GM12878 (cell line): ENCODE measurements around the gene RAC3. TPM values are rescaled to one million over a fixed set of nuclear protein-coding genes. Genes with fewer than 3 reads are reported as not detected.

Experiments
- ATAC-seq: fragments of 200-7000 bp; cut with Tn5 transposase; 3 replicates; pipeline ENCODE4 v1.9.1; 2020; ENCODE audit warnings: mild to moderate bottlenecking, moderate library complexity
- BruUV-seq: library from RNA; stranded (reverse); fragments of 400-500 nt; replicated peaks from 2 replicates; lab custom pipeline; 2021; lab: Mats Ljungman, UMichigan
- CTCF ChIA-PET: fragments of 300-600 bp; sonication (Branson Sonifier 250); formaldehyde crosslinking; extraction: SDS; loops from one replicate; lab custom pipeline; 2021; ENCODE audit warnings: inconsistent platforms; lab: Yijun Ruan, JAX
- POLR2A ChIA-PET: fragments of 350-600 bp; formaldehyde crosslinking; extraction: SDS; loops from one replicate; lab custom pipeline; 2021; ENCODE audit warnings: inconsistent platforms; lab: Charles Lee
- RAD21 ChIA-PET: fragments of 300-600 bp; sonication (Branson Sonifier 250); formaldehyde crosslinking; loops from one replicate; lab custom pipeline; 2023; ENCODE audit warnings: antibody characterized with exemption; ENCODE audit not compliant: unreplicated experiment; lab: Charles Lee
- SMC1A ChIA-PET: fragments of 300-600 bp; sonication (Branson Sonifier 250); formaldehyde crosslinking; loops from one replicate; lab custom pipeline; 2023; ENCODE audit not compliant: unreplicated experiment, uncharacterized antibody; lab: Charles Lee
- DNase-seq: peaks from one replicate; pipeline ENCODE4 v3.0.0-alpha.2; 2011; ENCODE audit warnings: low read depth, low spot score
- FAIRE-seq: peaks from 3 replicates; lab custom pipeline; 2011; peaks lifted over from hg19 to GRCh38; lab: Jason Lieb, UNC
- H2AFZ ChIP-seq: 2 replicates; pipeline ENCODE4 v1.6.0; 2011; ENCODE audit warnings: low read depth, low read length, control low read depth; ENCODE audit not compliant: control insufficient read depth
- H3K27ac ChIP-seq: 2 replicates; pipeline ENCODE4 v1.5.1; 2011; ENCODE audit warnings: control low read depth; ENCODE audit not compliant: control insufficient read depth, insufficient read depth
- H3K27me3 ChIP-seq, 2 experiments: replicated peaks in 1 of 2; 2 replicates each; pipeline versions ENCODE4 v1.6.0 to v1.6.1; 2011; ENCODE audit warnings: low read length in 1 of 2; ENCODE audit not compliant: control insufficient read depth in 2 of 2, insufficient read depth in 2 of 2
- H3K36me3 ChIP-seq, 2 experiments: 2 replicates each; pipeline ENCODE4 v1.5.1; 2011; ENCODE audit warnings: low read length in 1 of 2; ENCODE audit not compliant: control insufficient read depth in 2 of 2, insufficient read depth in 2 of 2
- H3K4me1 ChIP-seq: 2 replicates; pipeline ENCODE4 v1.6.1; 2011; ENCODE audit warnings: mild to moderate bottlenecking, low read length, moderate library complexity, mixed read lengths; ENCODE audit not compliant: control insufficient read depth, insufficient read depth
- H3K4me2 ChIP-seq: 2 replicates; pipeline ENCODE4 v1.6.0; 2011; ENCODE audit warnings: control low read depth; ENCODE audit not compliant: control insufficient read depth, insufficient read depth
- H3K4me3 ChIP-seq: fragments of 200-600 bp; sonication (generic); 2 replicates; pipeline ENCODE4 v1.5.1; 2016
- H3K79me2 ChIP-seq: 2 replicates; pipeline ENCODE4 v1.6.0; 2011; ENCODE audit warnings: low read length; ENCODE audit not compliant: control insufficient read depth, insufficient read depth
- H3K9ac ChIP-seq: 2 replicates; pipeline ENCODE4 v1.8.0; 2011; ENCODE audit warnings: low read length, control low read depth, mixed read lengths; ENCODE audit not compliant: control insufficient read depth, insufficient read depth
- H3K9me3 ChIP-seq: replicated peaks from 3 replicates; pipeline ENCODE4 v1.5.1; 2011; ENCODE audit warnings: mild to moderate bottlenecking, low read length; ENCODE audit not compliant: control insufficient read depth, insufficient read depth
- H4K20me1 ChIP-seq: 2 replicates; pipeline ENCODE4 v1.6.0; 2011; ENCODE audit not compliant: control insufficient read depth, insufficient read depth
- CBFB ChIP-seq: IDR thresholded peaks from 2 replicates; pipeline ENCODE4 v1.6.1; 2016; ENCODE audit warnings: antibody characterized with exemption, low read depth
- HCFC1 ChIP-seq: fragments of 150-350 bp; IDR thresholded peaks from 2 replicates; pipeline ENCODE4 v1.6.1; 2014; ENCODE audit warnings: low read length
- KLF5 ChIP-seq: fragments of 450-650 bp; IDR thresholded peaks from 2 replicates; pipeline ENCODE4 v1.6.1; 2014; ENCODE audit warnings: mild to moderate bottlenecking; ENCODE audit not compliant: partially characterized antibody
- RELB ChIP-seq: fragments of 450-650 bp; IDR thresholded peaks from 2 replicates; pipeline ENCODE4 v1.6.1; 2017; ENCODE audit warnings: low read depth, mild to moderate bottlenecking, moderate library complexity
- RUNX3 ChIP-seq: IDR thresholded peaks from 2 replicates; pipeline ENCODE4 v1.6.1; 2012; ENCODE audit warnings: low read length, inconsistent platforms
- SPI1 ChIP-seq: IDR thresholded peaks from 2 replicates; pipeline ENCODE4 v1.6.1; 2011; ENCODE audit warnings: low read depth, mild to moderate bottlenecking, low read length, moderate library complexity, borderline replicate concordance; ENCODE audit not compliant: insufficient read depth
- SRF ChIP-seq, 2 experiments: IDR thresholded peaks; 2 replicates each; pipeline ENCODE4 v1.6.1; 2011; ENCODE audit warnings: low read depth in 2 of 2, low read length in 2 of 2, mild to moderate bottlenecking in 1 of 2, moderate library complexity in 1 of 2
- ZNF384 ChIP-seq: IDR thresholded peaks from 2 replicates; pipeline ENCODE4 v1.6.1; 2012; ENCODE audit warnings: low read depth, mild to moderate bottlenecking, low read length, improper control_type of control experiment, borderline replicate concordance
- WGBS: methylation state at CpG from one replicate; pipeline ENCODE4 v1.1.6; 2016; ENCODE audit warnings: low lambda C conversion rate; ENCODE audit not compliant: insufficient replicate concordance, insufficient coverage; ENCODE audit errors: missing lambda C conversion rate; 5-methylcytosine and 5-hydroxymethylcytosine counted together
- in situ Hi-C: fragments of 300-500 bp; cut with MboI; formaldehyde crosslinking; loops from 9 replicates; pipeline ENCODE4 v1.14.3; 2018; ENCODE audit warnings: mixed read lengths
- intact Hi-C: fragments of 100-400 bp; cut with micrococcal nuclease; formaldehyde crosslinking; loops from one replicate; pipeline ENCODE4 v1.14.2; 2022; ENCODE audit not compliant: unreplicated experiment
- polyA plus RNA-seq, 11 experiments: library from polyadenylated mRNA; depleted of rRNA in 4 of 11; unstranded in 6 of 11; stranded (reverse) in 5 of 11; fragments of >200 nt; fragmentation: Nextera tagmentation in 4 of 11; fragmentation: Illumina TruSeq in 1 of 11; extraction: Ambion mirVana in 4 of 11; extraction: Trizol in 1 of 11; gene quantifications; 1 replicate in 1 of 11; 2 replicates in 10 of 11; pipeline versions ENCODE4 v1.2.1 to v1.2.3, GENCODE V29; 2011 to 2016; ENCODE audit warnings: inconsistent platforms in 2 of 11, missing spikeins in 2 of 11, low read depth in 1 of 11
- total RNA-seq, 4 experiments: library from RNA; depleted of rRNA in 3 of 4; stranded (reverse); fragments of >200 nt in 3 of 4; fragmentation: Illumina TruSeq in 1 of 4; extraction: Trizol in 1 of 4; gene quantifications; 2 replicates each; pipeline versions ENCODE4 v1.2.1 to v1.2.3, GENCODE V29; 2013 to 2021

RAC3 gene
- total and polyA plus RNA-seq, 10 of the 15 experiments (the other 5 are each of a cell fraction or from before 2014, with no cell fraction given): 0.11 to 32.9 (median 6.7) TPM

DNA sequence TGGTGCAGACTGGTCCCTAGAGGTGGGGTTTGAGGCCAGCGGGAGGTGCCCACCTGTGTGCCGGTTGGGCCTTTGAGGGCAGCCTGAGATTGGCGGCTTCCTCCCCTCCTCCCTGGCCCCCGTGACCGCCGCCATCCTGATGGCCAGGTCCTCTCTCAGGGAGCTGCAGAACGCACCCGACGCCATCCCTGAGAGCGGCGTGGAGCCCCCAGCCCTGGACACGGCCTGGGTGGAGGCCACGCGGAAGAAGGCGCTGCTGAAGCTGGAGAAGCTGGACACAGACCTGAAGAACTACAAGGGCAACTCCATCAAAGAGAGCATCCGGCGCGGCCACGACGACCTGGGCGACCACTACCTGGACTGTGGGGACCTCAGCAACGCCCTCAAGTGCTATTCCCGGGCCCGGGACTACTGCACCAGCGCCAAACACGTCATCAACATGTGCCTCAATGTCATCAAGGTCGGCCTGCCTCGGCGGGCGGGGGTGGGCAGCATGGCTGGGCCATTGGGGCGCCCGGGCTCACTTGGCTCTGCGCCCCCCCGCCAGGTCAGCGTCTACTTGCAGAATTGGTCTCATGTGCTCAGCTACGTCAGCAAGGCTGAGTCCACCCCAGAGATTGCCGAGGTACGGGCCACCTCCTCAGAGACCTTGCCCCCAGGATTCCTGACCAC lies 23.0 kb downstream of the RAC3 start:
- no peak overlapping the region for H2AFZ ChIP-seq
- H3K4me3 ChIP-seq: no peak overlapping the region
- H3K27ac ChIP-seq: no peak overlapping the region
- DNase-seq (no peak), FAIRE-seq (no peak), ATAC-seq (no peak)
- H4K20me1 ChIP-seq: no peaks in the 10 kb centered on the region
- intact Hi-C loops: loop anchor here (5.0 kb wide), 1 partner anchor 43 kb away; the partner anchor contains the start of gene FASN
- H3K4me1 ChIP-seq: peaks cover 4% of the 10 kb centered on the region
- RAD21 ChIA-PET: no interaction called here
- BruUV-seq: no TSS peak
- TF ChIP-seq SPI1 (no peak), CBFB (no peak), ZNF384 (no peak), RELB (no peak), HCFC1 (no peak), RUNX3 (no peak), KLF5 (no peak), SRF (IDR thresholded peaks at IDR 0.05; ENCODE audit: low read depth in 2 of 2, low read length in 2 of 2) (no peak)
- 97% methylated on average over 37 of the region's 38 CpGs for WGBS
- H3K79me2 ChIP-seq: peaks cover 14% of the 10 kb centered on the region
- H3K9ac ChIP-seq: no peak overlapping the region
- H3K4me2 ChIP-seq: no peak overlapping the region
- H3K9me3 ChIP-seq: no peaks in the 10 kb centered on the region
- SMC1A ChIA-PET: no interaction called here
- H3K27me3 ChIP-seq: no peaks in the 10 kb centered on the region
- peaks cover 0 to 19% of the 10 kb centered on the region in 2 experiments for H3K36me3 ChIP-seq
- POLR2A ChIA-PET: interaction anchor here (2.4 kb wide), 1 partner anchor 17 kb away, joined by 6 read pairs; the partner anchor contains the start of gene DCXR
- CTCF ChIA-PET: no interaction called here
- in situ Hi-C loops: no loop called here
